Psoas muscle (tissue), 8 donors: ENCODE measurements around the gene NHLH1. TPM values are rescaled to one million over a fixed set of nuclear protein-coding genes. Genes with fewer than 3 reads are reported as not detected.

Source experiments
- ATAC-seq, 4 donors: fragments of 200-7000 bp; cut with Tn5 transposase; one replicate each; pipeline ENCODE4 v1.9.1; 2020; ENCODE audit warnings: moderate library complexity in 3 of 4, mild to moderate bottlenecking in 2 of 4
- DNase-seq, 2 donors: peaks; one replicate each; pipeline ENCODE4 v3.0.0-alpha.2; 2020
- H3K27ac ChIP-seq: fragments of 200-600 bp; one replicate; pipeline ENCODE4 v1.8.0; 2022
- H3K27me3 ChIP-seq, 3 donors: fragments of 200-600 bp in 1 of 3; one replicate each; pipeline versions ENCODE4 v1.6.1 to v1.8.0; 2013 to 2022; ENCODE audit warnings: low read length in 2 of 3, mild to moderate bottlenecking in 2 of 3, moderate library complexity in 1 of 3; ENCODE audit not compliant: insufficient read depth in 3 of 3
- H3K36me3 ChIP-seq, 2 donors: fragments of 200-600 bp in 1 of 2; one replicate each; pipeline versions ENCODE4 v1.6.1 to v1.8.0; 2013 to 2022; ENCODE audit warnings: low read depth in 1 of 2, mild to moderate bottlenecking in 1 of 2, moderate library complexity in 1 of 2; ENCODE audit not compliant: insufficient read depth in 1 of 2
- H3K4me1 ChIP-seq: fragments of 200-600 bp; one replicate; pipeline ENCODE4 v1.8.0; 2022
- H3K4me3 ChIP-seq: fragments of 200-600 bp; one replicate; pipeline ENCODE4 v1.8.0; 2022; ENCODE audit warnings: mild to moderate bottlenecking
- H3K9me3 ChIP-seq: fragments of 200-600 bp; one replicate; pipeline ENCODE4 v1.8.0; 2022
- WGBS, 3 donors: extraction: QIAGEN DNeasy Blood & Tissue Kit; methylation state at CpG; one replicate each; pipeline versions ENCODE4 v1.1.6 to v1.1.7; 2013; 5-methylcytosine and 5-hydroxymethylcytosine counted together
- intact Hi-C, 2 donors: fragments of 100-400 bp; cut with DNase I; formaldehyde crosslinking; loops; one replicate each; pipeline versions ENCODE4 v1.11.0 to v1.14.2; 2022
- polyA plus RNA-seq, 3 donors: library from polyadenylated mRNA; stranded (reverse); fragments of 200-250 nt; gene quantifications; one replicate each; pipeline ENCODE4 v1.2.3, GENCODE V29; 2013
- total RNA-seq, 4 donors: library from RNA; stranded (reverse); fragmentation: NEBNext Ultra II Directional in 2 of 4; extraction: Animal tissue kit (Norgen Biotek cat#: 25700) in 2 of 4; gene quantifications; one replicate each; pipeline versions ENCODE4 v1.2.1 to v1.2.4, GENCODE V29; 2021 to 2023
- TF ChIP-seq, protein P1 (sequence below): fragments of 200-600 bp; IDR thresholded peaks from one replicate; pipeline ENCODE4 v1.8.0; 2022; ENCODE audit warnings: antibody characterized with exemption
- donor health status: healthy with polysubstance abuse.
- donor health status: DM: no; HTN: no; CAD: no; lungs with moderate emphysema.
- donor health status: Bipolar disorder and iron deficiency.
- donor health status: healthy.
- donor health status: DM: yes; HTN: yes; CAD: no.
- donor health status: DM: no; HTN: no; CAD: no.
- donor health status: DM: no; HTN: no; CAD: no.
- donor health status: DM: yes; HTN: yes; CAD: no.

NHLH1 gene
- total and polyA plus RNA-seq, 7 donors, result 0.06 to 0.20 (median 0.10) TPM; not detected in 3

DNA sequence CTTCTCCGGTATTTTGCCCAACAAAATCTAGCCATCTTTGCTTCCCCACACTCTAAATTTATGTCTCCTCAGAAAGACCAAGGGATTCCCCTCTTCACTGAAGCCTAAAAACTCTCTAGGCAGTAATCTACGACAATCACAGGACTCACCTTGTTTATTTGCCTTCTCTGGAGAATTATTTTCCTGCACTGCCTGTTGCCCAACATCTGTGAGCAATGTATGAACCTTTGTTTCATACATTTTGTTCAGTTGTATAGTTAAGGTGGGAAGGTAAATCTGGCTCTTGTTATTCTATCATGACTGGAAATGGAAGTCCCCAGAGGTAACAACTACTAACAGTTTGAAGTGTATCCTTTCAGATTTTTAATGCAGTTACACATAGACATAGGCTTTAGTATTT lies 26.0 kb upstream of the NHLH1 start:
- H3K9me3 ChIP-seq, result no peaks in the 10 kb centered on the region
- peaks cover 11 to 57% of the 10 kb centered on the region in 2 donors for H3K36me3 ChIP-seq
- no peak overlapping the region for H3K4me3 ChIP-seq
- no peaks in the 10 kb centered on the region for H3K27me3 ChIP-seq
- WGBS, 3 donors, result 44 to 69% (median 62%) methylated on average over 2 of the region's 2 CpGs
- DNase-seq (no peak), ATAC-seq (no peak)
- H3K27ac ChIP-seq, result no peak overlapping the region
- peaks cover 37% of the 10 kb centered on the region for H3K4me1 ChIP-seq
- intact Hi-C loops, result no loop called here
- TF ChIP-seq, protein P1, sequence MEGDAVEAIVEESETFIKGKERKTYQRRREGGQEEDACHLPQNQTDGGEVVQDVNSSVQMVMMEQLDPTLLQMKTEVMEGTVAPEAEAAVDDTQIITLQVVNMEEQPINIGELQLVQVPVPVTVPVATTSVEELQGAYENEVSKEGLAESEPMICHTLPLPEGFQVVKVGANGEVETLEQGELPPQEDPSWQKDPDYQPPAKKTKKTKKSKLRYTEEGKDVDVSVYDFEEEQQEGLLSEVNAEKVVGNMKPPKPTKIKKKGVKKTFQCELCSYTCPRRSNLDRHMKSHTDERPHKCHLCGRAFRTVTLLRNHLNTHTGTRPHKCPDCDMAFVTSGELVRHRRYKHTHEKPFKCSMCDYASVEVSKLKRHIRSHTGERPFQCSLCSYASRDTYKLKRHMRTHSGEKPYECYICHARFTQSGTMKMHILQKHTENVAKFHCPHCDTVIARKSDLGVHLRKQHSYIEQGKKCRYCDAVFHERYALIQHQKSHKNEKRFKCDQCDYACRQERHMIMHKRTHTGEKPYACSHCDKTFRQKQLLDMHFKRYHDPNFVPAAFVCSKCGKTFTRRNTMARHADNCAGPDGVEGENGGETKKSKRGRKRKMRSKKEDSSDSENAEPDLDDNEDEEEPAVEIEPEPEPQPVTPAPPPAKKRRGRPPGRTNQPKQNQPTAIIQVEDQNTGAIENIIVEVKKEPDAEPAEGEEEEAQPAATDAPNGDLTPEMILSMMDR, result no peak

DNA sequence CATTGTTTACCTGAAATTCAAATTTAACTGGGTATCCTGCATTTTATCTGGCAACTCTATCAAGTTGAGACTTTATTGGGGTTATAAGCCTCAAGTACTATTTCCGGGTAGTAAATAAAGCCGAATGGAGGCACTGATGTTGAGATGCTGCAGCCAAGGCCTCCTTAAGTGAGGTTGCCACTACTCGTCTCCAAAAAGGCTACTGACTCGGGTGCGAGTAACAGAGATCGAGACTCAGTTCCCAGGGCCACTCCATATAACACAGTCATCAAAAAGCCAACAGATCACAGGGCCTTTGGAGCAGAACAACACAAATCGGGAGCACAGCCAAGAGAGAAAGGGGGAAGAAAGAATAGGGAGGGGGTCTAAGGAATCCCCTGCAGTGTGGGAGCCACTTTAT lies 24.3 kb upstream of the NHLH1 start:
- no peaks in the 10 kb centered on the region for H3K27me3 ChIP-seq
- TF ChIP-seq, protein P1, result no peak
- H3K36me3 ChIP-seq, result peaks cover 7 to 56% of the 10 kb centered on the region in 2 donors
- intact Hi-C loops, result no loop called here
- DNase-seq, result no peak
- H3K4me1 ChIP-seq, result peaks cover 46% of the 10 kb centered on the region
- no peaks in the 10 kb centered on the region for H3K9me3 ChIP-seq
- H3K27ac ChIP-seq, result peak overlapping the region; percentile 96
- 0 to 1% (median 0%) methylated on average over 7 of the region's 7 CpGs for WGBS, 3 donors
- H3K4me3 ChIP-seq, result peak overlapping the region; percentile 84
- ATAC-seq, result peak in 3 of 4 donors; percentile 2 to 23 (median 14)

DNA sequence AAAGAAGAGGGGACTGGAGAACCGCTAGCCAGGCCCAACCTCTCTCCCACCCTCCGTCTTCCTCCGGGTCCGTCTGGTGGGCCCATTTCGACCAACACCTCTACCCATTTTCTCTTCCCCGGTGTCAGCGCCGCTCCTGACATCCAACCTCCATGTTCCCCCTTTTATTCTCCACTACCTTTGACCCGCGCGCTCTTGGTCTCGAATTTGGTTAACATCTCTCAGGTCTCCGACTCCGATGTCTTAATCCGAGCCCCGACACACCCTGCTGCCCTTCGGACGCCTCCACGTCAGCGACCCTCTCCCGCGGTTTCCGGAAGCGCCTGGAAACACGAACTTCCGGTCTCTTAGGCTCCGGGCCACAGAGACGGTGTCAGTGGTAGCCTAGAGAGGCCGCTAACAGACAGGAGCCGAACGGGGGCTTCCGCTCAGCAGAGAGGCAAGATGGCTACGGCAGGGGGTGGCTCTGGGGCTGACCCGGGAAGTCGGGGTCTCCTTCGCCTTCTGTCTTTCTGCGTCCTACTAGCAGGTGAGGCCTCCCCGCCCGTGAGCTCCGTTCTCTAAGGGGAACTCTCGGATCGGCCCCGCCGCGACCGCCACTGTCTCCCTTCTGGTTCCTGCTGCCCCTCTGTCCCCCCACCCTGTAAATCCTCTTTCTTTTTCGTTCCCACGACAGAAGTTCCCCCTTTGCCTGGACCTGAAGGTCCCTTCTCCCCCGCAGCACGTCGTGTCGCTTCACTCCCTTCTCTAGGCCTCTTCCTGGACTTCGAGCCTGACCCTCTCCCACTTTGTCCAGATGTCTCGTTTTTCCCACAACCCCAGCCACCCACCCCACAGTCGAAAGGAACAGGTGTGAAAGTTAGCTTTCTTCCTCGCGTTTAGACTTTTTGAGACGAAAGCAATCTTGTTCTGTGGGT lies 23.7 kb upstream of the NHLH1 start, which contains the start of the genes COPA and NCSTN:
TSS of gene COPA (minus strand) at position 298 of the 917 bp plus-strand sequence. CDS start at position 218, 80 bp downstream.
TSS of gene NCSTN (plus strand) at position 431 of the 917 bp plus-strand sequence. CDS start at position 445, 14 bp downstream.
- H3K36me3 ChIP-seq, result peaks cover 7 to 56% of the 10 kb centered on the region in 2 donors
- intact Hi-C loops, result no loop called here

DNA sequence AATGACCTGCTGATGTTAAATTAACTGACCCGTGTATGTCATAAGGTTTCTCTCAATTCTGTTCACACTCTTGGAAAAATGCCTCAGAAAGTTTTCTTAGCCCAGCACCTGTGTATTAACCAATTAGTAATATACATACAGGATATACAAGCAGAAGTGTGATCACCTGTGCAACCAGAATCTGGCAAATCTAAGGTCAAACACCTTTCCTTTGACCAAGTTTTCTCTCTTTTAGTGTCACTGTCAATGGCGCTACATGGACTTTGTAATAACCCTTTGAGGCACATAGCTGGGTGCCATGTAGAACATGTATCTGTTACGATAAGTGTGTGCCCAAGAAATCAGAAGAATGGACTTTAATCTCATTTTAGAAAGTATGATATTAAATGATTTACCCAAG lies 22.6 kb upstream of the NHLH1 start:
- Histone ChIP-seq H3K4me1 (peaks cover 48% of the 10 kb centered on the region), H3K27me3 (no peaks in the 10 kb centered on the region), H3K27ac (peak overlapping the region; percentile 96), H3K36me3 (peaks cover 10 to 56% of the 10 kb centered on the region in 2 donors), H3K4me3 (peak overlapping the region; percentile 84), H3K9me3 (no peaks in the 10 kb centered on the region)
- DNase-seq (no peak), ATAC-seq (no peak)
- TF ChIP-seq, protein P1, result no peak
- intact Hi-C loops, result no loop called here
- WGBS, 3 donors, result 74 to 78% (median 74%) methylated on average over 3 of the region's 3 CpGs

More for the DNA sequence above, 23.7 kb upstream of the NHLH1 start, which contains the start of the genes COPA and NCSTN:
- ATAC-seq (peak; percentile 97 to 99 (median 99)), DNase-seq (peak; percentile 93 to 96)
- Histone ChIP-seq H3K4me3 (peak within 1 kb of the TSS; percentile 84), H3K27me3 (no peaks in the 10 kb centered on the region), H3K27ac (peak within 1 kb of the TSS; percentile 96), H3K4me1 (peaks cover 46% of the 10 kb centered on the region), H3K9me3 (no peaks in the 10 kb centered on the region)
- 0 to 1% (median 0%) methylated on average over 51 to 58 of the region's 58 CpGs for WGBS, 3 donors
- TF ChIP-seq, protein P1, result no peak
